ENCODE measurements around the gene ZDHHC18. TPM values are rescaled to one million over a fixed set of nuclear protein-coding genes. Genes with fewer than 3 reads are reported as not detected.
"Not testable (repeated sequence)": the region's sequence is repeated elsewhere in the genome, so short reads cannot be mapped to it uniquely, and the experiment has no call there.

ZDHHC18 gene
- total RNA-seq, 1 experiment from 2014 or later, result 18.4 TPM

GRCh38 chr1:26864610-26865480, 38.4 kb downstream of the ZDHHC18 start:
- H3K36me3 ChIP-seq, result no peaks in the 10 kb centered on the region
- H3K4me1 ChIP-seq (replicated peaks), result peaks cover 16% of the 10 kb centered on the region
- peak; percentile 98 to 99 for DNase-seq (ENCODE audit: low read depth in 1 of 2, low spot score in 2 of 2)
- H3K27me3 ChIP-seq (replicated peaks), result no peaks in the 10 kb centered on the region
- peak overlapping the region; percentile 91 for H3K27ac ChIP-seq
- H3K9me3 ChIP-seq (replicated peaks), result no peaks in the 10 kb centered on the region
- H3K4me3 ChIP-seq, result peak overlapping the region; percentile 46

- H3K27ac ChIP-seq; H3K4me1 ChIP-seq (replicated peaks); DNase-seq (ENCODE audit: low read depth in 1 of 2, low spot score in 2 of 2); H3K4me3 ChIP-seq; H3K9me3 ChIP-seq (replicated peaks); H3K27me3 ChIP-seq (replicated peaks): not testable (repeated sequence)
- H3K36me3 ChIP-seq, result peaks cover 23% of the 10 kb centered on the region
These were observed 46.6 kb downstream of the ZDHHC18 start for GRCh38 chr1:26873097-26873496.

GRCh38 chr1:26874896-26875295, 48.4 kb downstream of the ZDHHC18 start:
- Histone ChIP-seq H3K4me3 (no peak overlapping the region), H3K27ac (no peak overlapping the region)
- no peak for DNase-seq (ENCODE audit: low read depth in 1 of 2, low spot score in 2 of 2)

GRCh38 chr1:26877326-26877725, 50.8 kb downstream of the ZDHHC18 start:
- H3K9me3 ChIP-seq (replicated peaks), result no peaks in the 10 kb centered on the region
- no peak overlapping the region for H3K4me3 ChIP-seq
- H3K27ac ChIP-seq, result no peak overlapping the region

More at GRCh38 chr1:26874896-26875295, 48.4 kb downstream of the ZDHHC18 start:
- Histone ChIP-seq H3K27me3 (replicated peaks) (no peaks in the 10 kb centered on the region), H3K36me3 (peaks cover 41% of the 10 kb centered on the region), H3K9me3 (replicated peaks) (no peaks in the 10 kb centered on the region), H3K4me1 (replicated peaks) (no peaks in the 10 kb centered on the region)

GRCh38 chr1:26879793-26880192, 53.3 kb downstream of the ZDHHC18 start:
- no peak for DNase-seq (ENCODE audit: low read depth in 1 of 2, low spot score in 2 of 2)
- no peak overlapping the region for H3K27ac ChIP-seq
- peaks cover 90% of the 10 kb centered on the region for H3K36me3 ChIP-seq
- H3K4me1 ChIP-seq (replicated peaks), result no peaks in the 10 kb centered on the region
- no peaks in the 10 kb centered on the region for H3K27me3 ChIP-seq (replicated peaks)
- H3K9me3 ChIP-seq (replicated peaks), result no peaks in the 10 kb centered on the region
- no peak overlapping the region for H3K4me3 ChIP-seq

More at GRCh38 chr1:26877326-26877725, 50.8 kb downstream of the ZDHHC18 start:
- no peak for DNase-seq (ENCODE audit: low read depth in 1 of 2, low spot score in 2 of 2)
- peaks cover 65% of the 10 kb centered on the region for H3K36me3 ChIP-seq
- H3K4me1 ChIP-seq (replicated peaks), result no peaks in the 10 kb centered on the region
- H3K27me3 ChIP-seq (replicated peaks), result no peaks in the 10 kb centered on the region

- H3K27me3 ChIP-seq (replicated peaks); H3K4me1 ChIP-seq (replicated peaks); DNase-seq (ENCODE audit: low read depth in 1 of 2, low spot score in 2 of 2); H3K27ac ChIP-seq; H3K9me3 ChIP-seq (replicated peaks); H3K4me3 ChIP-seq: not testable (repeated sequence)
- H3K36me3 ChIP-seq, result peaks cover 98% of the 10 kb centered on the region
These were observed 55.1 kb downstream of the ZDHHC18 start for GRCh38 chr1:26881611-26882010.

- no peaks in the 10 kb centered on the region for H3K4me1 ChIP-seq (replicated peaks)
- no peaks in the 10 kb centered on the region for H3K27me3 ChIP-seq (replicated peaks)
- no peaks in the 10 kb centered on the region for H3K9me3 ChIP-seq (replicated peaks)
- H3K4me3 ChIP-seq, result no peak overlapping the region
- DNase-seq (ENCODE audit: low read depth in 1 of 2, low spot score in 2 of 2), result no peak
- H3K36me3 ChIP-seq, result peaks cover 98% of the 10 kb centered on the region
- no peak overlapping the region for H3K27ac ChIP-seq
These were observed 56.4 kb downstream of the ZDHHC18 start for GRCh38 chr1:26882696-26883463.

GRCh38 chr1:26887125-26887524, 60.6 kb downstream of the ZDHHC18 start:
- Histone ChIP-seq H3K27ac (no peak overlapping the region), H3K36me3 (peaks cover 92% of the 10 kb centered on the region)
- DNase-seq (ENCODE audit: low read depth in 1 of 2, low spot score in 2 of 2), result peak in 1 of 2 experiments; percentile 21

GRCh38 chr1:26888231-26888630, 61.7 kb downstream of the ZDHHC18 start:
- no peak overlapping the region for H3K4me3 ChIP-seq
- peaks cover 92% of the 10 kb centered on the region for H3K36me3 ChIP-seq
- H3K4me1 ChIP-seq (replicated peaks), result peaks cover 14% of the 10 kb centered on the region
- H3K27me3 ChIP-seq (replicated peaks), result no peaks in the 10 kb centered on the region
- no peaks in the 10 kb centered on the region for H3K9me3 ChIP-seq (replicated peaks)
- no peak for DNase-seq (ENCODE audit: low read depth in 1 of 2, low spot score in 2 of 2)
- no peak overlapping the region for H3K27ac ChIP-seq

More at GRCh38 chr1:26887125-26887524, 60.6 kb downstream of the ZDHHC18 start:
- Histone ChIP-seq H3K4me1 (replicated peaks) (peaks cover 14% of the 10 kb centered on the region), H3K27me3 (replicated peaks) (no peaks in the 10 kb centered on the region), H3K9me3 (replicated peaks) (no peaks in the 10 kb centered on the region), H3K4me3 (no peak overlapping the region)

GRCh38 chr1:26889551-26890466, 63.3 kb downstream of the ZDHHC18 start, which contains the start of gene GPN2:
Gene GPN2, minus strand, starts transcription at chr1:26890283. Its CDS starts 187 bp downstream, at chr1:26890096.
- Histone ChIP-seq H3K36me3 (peaks cover 90% of the 10 kb centered on the region), H3K4me3 (peak within 1 kb of the TSS; percentile 75)
- DNase-seq (ENCODE audit: low read depth in 1 of 2, low spot score in 2 of 2), result peak; percentile 75 to 78

GRCh38 chr1:26890467-26890796, 63.9 kb downstream of the ZDHHC18 start:
- DNase-seq (ENCODE audit: low read depth in 1 of 2, low spot score in 2 of 2), result no peak
- no peaks in the 10 kb centered on the region for H3K9me3 ChIP-seq (replicated peaks)
- no peaks in the 10 kb centered on the region for H3K27me3 ChIP-seq (replicated peaks)
- peak overlapping the region; percentile 75 for H3K4me3 ChIP-seq
- peaks cover 87% of the 10 kb centered on the region for H3K36me3 ChIP-seq
- H3K4me1 ChIP-seq (replicated peaks), result peaks cover 14% of the 10 kb centered on the region
- H3K27ac ChIP-seq, result peak overlapping the region; percentile 42

More at GRCh38 chr1:26889551-26890466, 63.3 kb downstream of the ZDHHC18 start, which contains the start of gene GPN2:
- Histone ChIP-seq H3K9me3 (replicated peaks) (no peaks in the 10 kb centered on the region), H3K27ac (peak within 1 kb of the TSS; percentile 42), H3K4me1 (replicated peaks) (peaks cover 14% of the 10 kb centered on the region), H3K27me3 (replicated peaks) (no peaks in the 10 kb centered on the region)

- Histone ChIP-seq H3K9me3 (replicated peaks) (no peaks in the 10 kb centered on the region), H3K27ac (no peak overlapping the region), H3K27me3 (replicated peaks) (no peaks in the 10 kb centered on the region), H3K4me3 (no peak overlapping the region), H3K36me3 (peaks cover 71% of the 10 kb centered on the region), H3K4me1 (replicated peaks) (peaks cover 13% of the 10 kb centered on the region)
- DNase-seq (ENCODE audit: low read depth in 1 of 2, low spot score in 2 of 2), result no peak
These were observed 67.8 kb downstream of the ZDHHC18 start for GRCh38 chr1:26894263-26894662.

- no peak overlapping the region for H3K27ac ChIP-seq
- H3K36me3 ChIP-seq, result peaks cover 51% of the 10 kb centered on the region
- H3K27me3 ChIP-seq (replicated peaks), result no peaks in the 10 kb centered on the region
- no peak overlapping the region for H3K4me3 ChIP-seq
- H3K9me3 ChIP-seq (replicated peaks), result peaks cover 8% of the 10 kb centered on the region
- no peak for DNase-seq (ENCODE audit: low read depth in 1 of 2, low spot score in 2 of 2)
- peaks cover 13% of the 10 kb centered on the region for H3K4me1 ChIP-seq (replicated peaks)
These were observed 70.9 kb downstream of the ZDHHC18 start for GRCh38 chr1:26897351-26897750.

Measured in SJSA1 (cell line).